BJ (cell line): ENCODE results near the gene ATPAF1. TPM values are rescaled to one million over a fixed set of nuclear protein-coding genes. Genes with fewer than 3 reads are reported as not detected.

Experiments used
- CTCF ChIA-PET: fragments of 350-600 bp; formaldehyde crosslinking; extraction: SDS; loops from one replicate; lab custom pipeline; 2021; ENCODE audit warnings: antibody characterized with exemption, inconsistent platforms; lab: Yijun Ruan, JAX
- POLR2A ChIA-PET: fragments of 300-600 bp; sonication (Branson Sonifier 250); formaldehyde crosslinking; extraction: SDS; loops from one replicate; lab custom pipeline; 2021; ENCODE audit warnings: antibody characterized with exemption; lab: Charles Lee
- DNase-seq: peaks from one replicate; pipeline ENCODE4 v3.0.0-alpha.2; 2011; ENCODE audit warnings: low read depth
- H3K27me3 ChIP-seq: 2 replicates; pipeline ENCODE4 v1.6.0; 2011; ENCODE audit warnings: low read length; ENCODE audit not compliant: control insufficient read depth, insufficient read depth
- H3K36me3 ChIP-seq: 2 replicates; pipeline ENCODE4 v1.5.1; 2011; ENCODE audit warnings: low read length; ENCODE audit not compliant: control insufficient read depth, insufficient read depth
- H3K4me3 ChIP-seq: 2 replicates; pipeline ENCODE4 v1.5.1; 2011; ENCODE audit warnings: low read depth, mild to moderate bottlenecking, control low read depth, low read length
- polyA plus RNA-seq: library from polyadenylated mRNA; depleted of rRNA; stranded (reverse); fragments of >200 nt; gene quantifications from 2 replicates; pipeline ENCODE4 v1.2.3, GENCODE V29; 2011
- TF ChIP-seq, protein P1 (sequence below): IDR thresholded peaks from 2 replicates; pipeline ENCODE4 v1.5.1; 2011; ENCODE audit warnings: low read depth, mild to moderate bottlenecking, control low read depth, inconsistent platforms, low read length, moderate library complexity; ENCODE audit not compliant: insufficient read depth

The ATPAF1 gene
- polyA plus RNA-seq, 1 experiment = 37.0 TPM

DNA sequence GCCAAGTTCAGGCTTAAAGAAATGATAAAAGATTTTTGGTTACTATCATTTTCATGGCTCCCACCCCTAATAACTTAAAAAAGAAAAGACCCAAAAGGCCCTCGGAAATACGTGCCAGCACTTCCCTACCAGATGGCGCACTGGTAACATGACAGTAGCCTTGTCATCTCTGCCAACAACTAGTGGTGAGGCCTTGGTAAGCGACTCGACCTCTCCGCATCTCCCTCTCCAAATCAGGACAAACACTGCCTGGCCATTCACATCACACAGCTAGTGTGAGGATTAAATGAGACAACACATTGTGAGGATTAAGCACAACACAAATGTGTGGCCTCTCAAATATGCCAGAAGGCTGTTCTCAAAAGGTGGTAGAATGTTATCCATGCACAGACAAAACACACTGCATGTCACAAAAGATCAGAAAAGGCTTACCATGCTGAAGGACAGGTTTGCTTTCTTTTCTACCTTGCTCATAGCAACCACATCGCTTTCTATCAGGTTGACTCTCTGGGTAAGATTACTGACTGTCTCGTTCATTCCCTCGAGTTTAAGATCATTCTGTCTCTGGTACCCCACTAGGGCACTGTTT lies 19.9 kb upstream of the ATPAF1 start:
- DNase-seq = no peak
- POLR2A ChIA-PET = no interaction called here
- CTCF ChIA-PET = interaction anchor here (1.6 kb wide), 1 partner anchor 13 kb away, joined by 3 read pairs; no protein-coding TSS in a partner anchor
- TF ChIP-seq, protein P1, sequence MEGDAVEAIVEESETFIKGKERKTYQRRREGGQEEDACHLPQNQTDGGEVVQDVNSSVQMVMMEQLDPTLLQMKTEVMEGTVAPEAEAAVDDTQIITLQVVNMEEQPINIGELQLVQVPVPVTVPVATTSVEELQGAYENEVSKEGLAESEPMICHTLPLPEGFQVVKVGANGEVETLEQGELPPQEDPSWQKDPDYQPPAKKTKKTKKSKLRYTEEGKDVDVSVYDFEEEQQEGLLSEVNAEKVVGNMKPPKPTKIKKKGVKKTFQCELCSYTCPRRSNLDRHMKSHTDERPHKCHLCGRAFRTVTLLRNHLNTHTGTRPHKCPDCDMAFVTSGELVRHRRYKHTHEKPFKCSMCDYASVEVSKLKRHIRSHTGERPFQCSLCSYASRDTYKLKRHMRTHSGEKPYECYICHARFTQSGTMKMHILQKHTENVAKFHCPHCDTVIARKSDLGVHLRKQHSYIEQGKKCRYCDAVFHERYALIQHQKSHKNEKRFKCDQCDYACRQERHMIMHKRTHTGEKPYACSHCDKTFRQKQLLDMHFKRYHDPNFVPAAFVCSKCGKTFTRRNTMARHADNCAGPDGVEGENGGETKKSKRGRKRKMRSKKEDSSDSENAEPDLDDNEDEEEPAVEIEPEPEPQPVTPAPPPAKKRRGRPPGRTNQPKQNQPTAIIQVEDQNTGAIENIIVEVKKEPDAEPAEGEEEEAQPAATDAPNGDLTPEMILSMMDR = no peak
- Histone ChIP-seq H3K36me3 (peaks cover 17% of the 10 kb centered on the region), H3K4me3 (no peak overlapping the region), H3K27me3 (no peaks in the 10 kb centered on the region)

DNA sequence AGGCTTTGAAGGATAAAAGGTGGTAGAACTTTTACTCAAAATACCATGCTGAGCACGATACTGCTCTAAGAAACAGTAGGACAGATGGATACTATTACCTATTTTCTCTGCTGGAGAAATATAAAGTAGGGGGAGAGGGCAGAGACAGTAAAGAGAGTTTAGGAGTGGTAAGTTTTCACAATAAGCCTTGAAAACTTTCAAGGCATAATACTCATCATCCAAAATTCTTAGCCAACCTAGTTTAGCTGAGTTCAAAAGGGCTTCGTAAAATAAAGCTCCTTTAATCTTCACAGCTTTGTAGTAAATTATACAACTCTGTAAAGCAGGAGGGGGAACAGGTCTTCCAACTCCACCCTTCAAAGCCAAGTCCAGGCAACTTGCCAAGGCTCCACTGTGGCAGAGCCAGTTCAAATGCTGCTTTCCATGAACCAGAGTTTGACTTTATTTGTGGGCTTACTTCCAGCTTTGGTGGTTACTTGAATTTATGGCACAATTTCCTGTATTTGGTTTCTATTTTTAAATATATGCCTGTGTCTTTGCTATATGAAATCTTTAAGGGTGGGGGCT lies 19.0 kb upstream of the ATPAF1 start:
- ChIA-PET POLR2A (no interaction called here), CTCF (interaction anchor here (1.6 kb wide), 1 partner anchor 12 kb away, joined by 3 read pairs; no protein-coding TSS in a partner anchor)
- Histone ChIP-seq H3K4me3 (no peak overlapping the region), H3K27me3 (no peaks in the 10 kb centered on the region), H3K36me3 (peaks cover 17% of the 10 kb centered on the region)
- DNase-seq = no peak
- TF ChIP-seq, protein P1 = no peak

DNA sequence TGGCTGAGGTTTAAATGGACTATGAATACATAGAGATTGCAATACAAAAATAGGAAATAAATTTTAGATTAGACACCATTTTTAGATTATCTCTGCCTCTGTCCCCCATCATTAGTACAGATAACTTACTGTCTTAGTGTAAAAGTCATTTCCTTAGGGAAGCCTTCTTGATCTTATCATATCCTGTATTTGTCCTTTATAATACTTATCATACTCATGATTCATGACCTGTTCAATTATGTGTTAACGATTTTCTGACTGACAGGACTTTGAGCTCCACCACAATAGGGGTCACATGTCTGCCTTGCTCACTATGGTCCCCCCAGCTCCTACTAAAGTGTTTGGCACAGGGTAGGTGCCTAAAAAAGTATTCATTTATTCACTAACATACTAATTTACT lies 18.1 kb upstream of the ATPAF1 start:
- Histone ChIP-seq H3K36me3 (peaks cover 19% of the 10 kb centered on the region), H3K27me3 (no peaks in the 10 kb centered on the region), H3K4me3 (no peak overlapping the region)
- ChIA-PET CTCF (interaction anchor here (0.6 kb wide), 1 partner anchor 8 kb away, joined by 3 read pairs; no protein-coding TSS in a partner anchor), POLR2A (no interaction called here)
- no peak for DNase-seq
- TF ChIP-seq, protein P1 = no peak

DNA sequence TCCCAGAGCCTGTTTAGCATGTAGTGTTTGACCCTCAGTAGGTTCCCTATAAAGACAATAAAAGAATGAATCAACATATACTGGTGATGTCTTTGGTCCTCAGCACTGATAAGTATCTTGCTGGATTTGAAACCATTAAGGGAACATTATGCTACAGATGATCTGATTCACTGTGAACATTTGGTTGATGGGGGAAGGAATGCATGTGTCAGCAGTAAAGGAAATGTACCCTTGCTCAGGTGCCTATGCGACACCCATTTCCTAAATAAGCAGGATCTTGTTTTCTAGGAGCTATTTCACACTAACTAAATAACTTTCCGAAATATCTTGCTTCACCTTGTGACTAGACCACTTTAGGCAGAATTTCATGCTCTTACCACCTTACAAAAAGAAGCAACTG lies 16.5 kb upstream of the ATPAF1 start:
- TF ChIP-seq, protein P1 = no peak
- ChIA-PET POLR2A (no interaction called here), CTCF (interaction anchor here (1.4 kb wide), 1 partner anchor 10 kb away, joined by 4 read pairs; no protein-coding TSS in a partner anchor)
- no peak overlapping the region for H3K4me3 ChIP-seq
- peaks cover 17% of the 10 kb centered on the region for H3K36me3 ChIP-seq
- DNase-seq = no peak
- no peaks in the 10 kb centered on the region for H3K27me3 ChIP-seq

DNA sequence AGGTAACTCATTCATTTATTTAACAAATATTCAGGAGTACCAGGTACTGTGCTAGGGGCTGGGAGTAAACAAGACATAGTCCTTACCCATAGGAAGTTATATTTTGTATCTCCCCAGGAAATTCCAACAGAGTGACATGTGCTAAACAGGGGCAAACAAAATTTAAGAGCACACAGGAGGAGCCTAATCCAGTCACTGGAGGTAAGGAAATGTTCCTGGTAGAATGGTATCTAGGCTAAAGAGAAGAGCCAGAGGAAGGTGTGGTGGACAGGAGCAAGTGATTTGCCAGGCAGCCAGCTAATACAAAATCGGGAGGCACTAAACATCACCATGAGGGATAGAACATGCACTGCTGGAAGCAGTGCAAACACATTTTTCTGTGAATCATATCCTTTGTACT lies 13.9 kb upstream of the ATPAF1 start:
- TF ChIP-seq, protein P1 = no peak
- Histone ChIP-seq H3K27me3 (no peaks in the 10 kb centered on the region), H3K4me3 (no peak overlapping the region), H3K36me3 (peaks cover 14% of the 10 kb centered on the region)
- DNase-seq = no peak
- ChIA-PET CTCF (no interaction called here), POLR2A (no interaction called here)
